Esophagus muscularis mucosa (tissue), 4 donors: ENCODE measurements around the gene SYAP1. TPM values are rescaled to one million over a fixed set of nuclear protein-coding genes. Genes with fewer than 3 reads are reported as not detected.
"Not testable (repeated sequence)": the region's sequence is repeated elsewhere in the genome, so short reads cannot be mapped to it uniquely, and the experiment has no call there.

Source experiments
- DNase-seq: peaks from one replicate; pipeline ENCODE4 v3.0.0-alpha.2; 2017; ENCODE audit errors: extremely low spot score
- H3K27ac ChIP-seq, 4 donors: fragments of 200-600 bp; sonication (generic); replicated peaks in 1 of 4; 1 replicate in 3 of 4; 2 replicates in 1 of 4; pipeline ENCODE4 v1.5.1; 2016 to 2019; ENCODE audit warnings: mild to moderate bottlenecking in 1 of 4
- H3K27me3 ChIP-seq, 4 donors: fragments of 200-600 bp; sonication (generic); one replicate each; pipeline versions ENCODE4 v1.5.1 to v1.6.0; 2016 to 2019
- H3K36me3 ChIP-seq, 4 donors: fragments of 200-600 bp; sonication (generic); one replicate each; pipeline ENCODE4 v1.5.1; 2016 to 2019
- H3K4me1 ChIP-seq, 4 donors: fragments of 200-600 bp; sonication (generic); one replicate each; pipeline ENCODE4 v1.5.1; 2016 to 2019
- H3K4me3 ChIP-seq, 4 donors: fragments of 200-600 bp; sonication (generic); 1 replicate in 2 of 4; 2 replicates in 2 of 4; pipeline ENCODE4 v1.5.1; 2016 to 2019; ENCODE audit warnings: mild to moderate bottlenecking in 4 of 4, moderate library complexity in 1 of 4
- H3K9me3 ChIP-seq, 4 donors: fragments of 200-600 bp; sonication (generic); 1 replicate in 3 of 4; 2 replicates in 1 of 4; pipeline ENCODE4 v1.5.1; 2016 to 2019
- CTCF ChIP-seq, 3 experiments: fragments of 200-600 bp in 2 of 3; fragments of 450-650 bp in 1 of 3; sonication (generic) in 2 of 3; IDR thresholded peaks; one replicate each; pipeline ENCODE4 v1.5.1; 2017 to 2019; ENCODE audit warnings: antibody characterized with exemption in 3 of 3, mild to moderate bottlenecking in 2 of 3, moderate library complexity in 1 of 3
- EP300 ChIP-seq: sonication (generic); formaldehyde crosslinking; IDR thresholded peaks from one replicate; pipeline ENCODE4 v1.6.1; 2017; ENCODE audit warnings: antibody characterized with exemption
- POLR2A ChIP-seq: fragments of 450-650 bp; IDR thresholded peaks from one replicate; pipeline ENCODE4 v1.6.1; 2017; ENCODE audit warnings: antibody characterized with exemption, moderate library complexity, mild to moderate bottlenecking, low read depth
- POLR2AphosphoS5 ChIP-seq, 2 donors: sonication (generic); formaldehyde crosslinking; IDR thresholded peaks; one replicate each; pipeline ENCODE4 v1.6.1; 2017; ENCODE audit warnings: antibody characterized with exemption in 2 of 2
- WGBS: methylation state at CpG from one replicate; pipeline ENCODE4 v1.1.5; 2018; 5-methylcytosine and 5-hydroxymethylcytosine counted together
- intact Hi-C: fragments of 100-400 bp; cut with DNase I; formaldehyde crosslinking; loops from one replicate; pipeline ENCODE4 v1.15.1; 2023
- total RNA-seq, 4 donors: library from RNA; depleted of rRNA; stranded (reverse); fragments of >200 nt; gene quantifications; one replicate each; pipeline versions ENCODE4 v1.1.0 to v1.2.1, GENCODE V29; 2016

Gene SYAP1
- total RNA-seq, 4 donors from 2014 or later: 22.5 to 30.9 (median 28.5) TPM

- H3K27ac ChIP-seq: no peak overlapping the region
- TF ChIP-seq POLR2A (no peak), EP300 (no peak), CTCF (IDR thresholded peaks at IDR 0.05) (no peak), POLR2AphosphoS5 (IDR thresholded peaks at IDR 0.05) (no peak)
- no peak for DNase-seq
- peaks cover 10 to 74% (median 64%) of the 10 kb centered on the region in 4 donors for H3K36me3 ChIP-seq
- no peaks in the 10 kb centered on the region for H3K4me1 ChIP-seq
- intact Hi-C loops: no loop called here
- H3K27me3 ChIP-seq: no peaks in the 10 kb centered on the region
- no peaks in the 10 kb centered on the region for H3K9me3 ChIP-seq
- 96% methylated on average over 2 of the region's 2 CpGs for WGBS
- no peak overlapping the region for H3K4me3 ChIP-seq
Observed at GRCh38 chrX:16754019-16754418, 34.6 kb downstream of the SYAP1 start.

GRCh38 chrX:16756724-16757123 is 37.3 kb downstream of the SYAP1 start:
- 91% methylated on average over 4 of the region's 4 CpGs for WGBS
- intact Hi-C loops: no loop called here
- no peak for DNase-seq
- Histone ChIP-seq H3K27ac (no peak overlapping the region), H3K27me3 (no peaks in the 10 kb centered on the region), H3K4me1 (no peaks in the 10 kb centered on the region), H3K36me3 (peaks cover 10 to 76% (median 64%) of the 10 kb centered on the region in 4 donors), H3K9me3 (no peaks in the 10 kb centered on the region), H3K4me3 (no peak overlapping the region)
- TF ChIP-seq EP300: no peak
- no peak for TF ChIP-seq CTCF (IDR thresholded peaks at IDR 0.05)
- no peak for TF ChIP-seq POLR2AphosphoS5 (IDR thresholded peaks at IDR 0.05)
- no peak for TF ChIP-seq POLR2A

GRCh38 chrX:16761500-16761899 is 42.1 kb downstream of the SYAP1 start:
- H3K9me3 ChIP-seq, H3K27me3 ChIP-seq, H3K4me1 ChIP-seq, intact Hi-C loops, H3K27ac ChIP-seq, H3K4me3 ChIP-seq, DNase-seq: not testable (repeated sequence)
- WGBS: 94% methylated on average over 4 of the region's 4 CpGs
- H3K36me3 ChIP-seq: peaks cover 10 to 51% (median 45%) of the 10 kb centered on the region in 4 donors

DNA sequence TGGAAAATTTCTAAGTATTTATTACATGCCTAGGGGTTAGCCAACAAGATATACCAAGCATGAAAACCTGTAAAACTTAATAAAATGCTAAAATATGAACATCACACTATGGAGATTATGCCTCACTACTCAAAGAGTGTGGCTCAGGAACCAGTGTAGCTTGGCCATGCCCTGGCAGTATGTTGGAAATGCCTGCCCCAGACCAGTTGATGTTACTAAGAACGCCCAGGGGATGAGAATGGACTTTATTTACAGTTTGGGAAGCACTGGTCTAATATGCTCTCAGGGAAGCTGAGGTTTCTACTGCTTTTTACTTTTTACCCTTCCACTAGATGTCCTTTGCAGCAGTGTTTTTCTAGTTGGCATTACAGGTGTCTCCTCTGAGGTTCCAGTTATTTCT is 43.2 kb downstream of the SYAP1 start:
- no peak for DNase-seq
- 93% methylated on average over 1 of the region's 1 CpG for WGBS
- Histone ChIP-seq H3K36me3 (peaks cover 10 to 40% (median 34%) of the 10 kb centered on the region in 4 donors), H3K4me3 (no peak overlapping the region), H3K27ac (no peak overlapping the region), H3K4me1 (no peaks in the 10 kb centered on the region), H3K9me3 (no peaks in the 10 kb centered on the region), H3K27me3 (no peaks in the 10 kb centered on the region)
- intact Hi-C loops: no loop called here
- TF ChIP-seq CTCF (IDR thresholded peaks at IDR 0.05) (no peak), POLR2AphosphoS5 (IDR thresholded peaks at IDR 0.05) (no peak), POLR2A (no peak), EP300 (no peak)

GRCh38 chrX:16765594-16765993 is 46.2 kb downstream of the SYAP1 start:
- Histone ChIP-seq H3K9me3 (no peaks in the 10 kb centered on the region), H3K27me3 (no peaks in the 10 kb centered on the region), H3K4me1 (no peaks in the 10 kb centered on the region), H3K4me3 (no peak overlapping the region), H3K27ac (no peak overlapping the region), H3K36me3 (peaks cover 0 to 11% (median 9%) of the 10 kb centered on the region in 4 donors)
- DNase-seq: no peak
- intact Hi-C loops: no loop called here
- TF ChIP-seq EP300 (no peak), POLR2AphosphoS5 (IDR thresholded peaks at IDR 0.05) (no peak), POLR2A (no peak), CTCF (IDR thresholded peaks at IDR 0.05) (no peak)
- WGBS: 83% methylated on average over 2 of the region's 2 CpGs
